Liver (tissue), 9 donors: ENCODE measurements around the gene INTS4. TPM values are rescaled to one million over a fixed set of nuclear protein-coding genes. Genes with fewer than 3 reads are reported as not detected.
A peak's percentile ranks its signal among the peaks of the same experiment; 100 is the strongest.
"Not testable (repeated sequence)": the region's sequence is repeated elsewhere in the genome, so short reads cannot be mapped to it uniquely, and the experiment has no call there.

Experiments
- DNase-seq: peaks from one replicate; pipeline ENCODE4 v3.0.0-alpha.2; 2017; ENCODE audit warnings: low spot score
- H3K27ac ChIP-seq, 2 donors: one replicate each; pipeline ENCODE4 v1.7.0; 2013; ENCODE audit warnings: inconsistent platforms in 2 of 2, low read length in 2 of 2, control low read depth in 1 of 2, low read depth in 1 of 2, mild to moderate bottlenecking in 1 of 2
- H3K27me3 ChIP-seq, 4 donors: one replicate each; pipeline versions ENCODE4 v1.6.1 to v1.7.0; 2013; ENCODE audit warnings: low read length in 3 of 4, inconsistent platforms in 1 of 4, mild to moderate bottlenecking in 1 of 4, moderate library complexity in 1 of 4; ENCODE audit not compliant: control insufficient read depth in 4 of 4, insufficient read depth in 4 of 4
- H3K36me3 ChIP-seq, 4 donors: one replicate each; pipeline versions ENCODE4 v1.6.1 to v1.7.0; 2013; ENCODE audit warnings: low read length in 3 of 4, mild to moderate bottlenecking in 3 of 4, low read depth in 1 of 4, moderate library complexity in 1 of 4; ENCODE audit not compliant: control insufficient read depth in 4 of 4, insufficient read depth in 3 of 4
- H3K4me1 ChIP-seq, 4 donors: one replicate each; pipeline versions ENCODE4 v1.6.1 to v1.7.0; 2013; ENCODE audit warnings: low read length in 3 of 4, mild to moderate bottlenecking in 3 of 4, moderate library complexity in 1 of 4; ENCODE audit not compliant: control insufficient read depth in 4 of 4, insufficient read depth in 4 of 4
- H3K4me3 ChIP-seq, 3 donors: one replicate each; pipeline versions ENCODE4 v1.6.1 to v1.7.0; 2013; ENCODE audit warnings: low read length in 3 of 3, control low read depth in 1 of 3, low read depth in 1 of 3, mild to moderate bottlenecking in 1 of 3
- H3K9ac ChIP-seq, 2 donors: one replicate each; pipeline ENCODE4 v1.7.0; 2013; ENCODE audit warnings: low read length in 2 of 2, mild to moderate bottlenecking in 2 of 2, moderate library complexity in 2 of 2, control low read depth in 1 of 2, low read depth in 1 of 2
- H3K9me3 ChIP-seq, 4 donors: one replicate each; pipeline versions ENCODE4 v1.6.1 to v1.7.0; 2013; ENCODE audit warnings: low read length in 3 of 4; ENCODE audit not compliant: control insufficient read depth in 4 of 4
- ATF3 ChIP-seq: IDR thresholded peaks from 2 replicates; pipeline ENCODE4 v1.6.1; 2016; ENCODE audit warnings: antibody characterized with exemption
- EGR1 ChIP-seq, 2 donors: IDR thresholded peaks; 2 replicates each; pipeline ENCODE4 v1.6.1; 2016 to 2018; ENCODE audit warnings: antibody characterized with exemption in 2 of 2, low read depth in 2 of 2
- FOXA1 ChIP-seq: IDR thresholded peaks from 2 replicates; pipeline ENCODE4 v1.6.1; 2016; ENCODE audit warnings: antibody characterized with exemption
- FOXA2 ChIP-seq: IDR thresholded peaks from 2 replicates; pipeline ENCODE4 v1.6.1; 2016; ENCODE audit warnings: antibody characterized with exemption
- HNF4A ChIP-seq, 2 donors: conservative IDR thresholded peaks; 2 replicates each; pipeline ENCODE4 v1.6.1; 2016; ENCODE audit warnings: antibody characterized with exemption in 2 of 2, mild to moderate bottlenecking in 2 of 2
- HNF4G ChIP-seq: IDR thresholded peaks from 2 replicates; pipeline ENCODE4 v1.6.1; 2016; ENCODE audit warnings: antibody characterized with exemption
- JUND ChIP-seq, 2 donors: IDR thresholded peaks; 2 replicates each; pipeline ENCODE4 v1.6.1; 2016; ENCODE audit warnings: antibody characterized with exemption in 2 of 2
- MAX ChIP-seq: IDR thresholded peaks from 2 replicates; pipeline ENCODE4 v1.6.1; 2016; ENCODE audit warnings: antibody characterized with exemption
- REST ChIP-seq: IDR thresholded peaks from 2 replicates; pipeline ENCODE4 v1.6.1; 2016; ENCODE audit warnings: antibody characterized with exemption, mild to moderate bottlenecking
- RXRA ChIP-seq, 2 donors: IDR thresholded peaks; 2 replicates each; pipeline ENCODE4 v1.6.1; 2017 to 2018; ENCODE audit warnings: antibody characterized with exemption in 2 of 2, mild to moderate bottlenecking in 1 of 2
- SP1 ChIP-seq: IDR thresholded peaks from 2 replicates; pipeline ENCODE4 v1.6.1; 2018; ENCODE audit warnings: antibody characterized with exemption, mild to moderate bottlenecking
- TAF1 ChIP-seq: conservative IDR thresholded peaks from 2 replicates; pipeline ENCODE4 v1.6.1; 2016; ENCODE audit warnings: antibody characterized with exemption, mild to moderate bottlenecking
- YY1 ChIP-seq: IDR thresholded peaks from 2 replicates; pipeline ENCODE4 v1.6.1; 2016; ENCODE audit warnings: antibody characterized with exemption, mild to moderate bottlenecking
- WGBS: extraction: QIAGEN DNeasy Blood & Tissue Kit; methylation state at CpG from one replicate; pipeline ENCODE4 v1.1.7; 2013; 5-methylcytosine and 5-hydroxymethylcytosine counted together
- polyA plus RNA-seq, 2 donors: library from polyadenylated mRNA; stranded (reverse) in 1 of 2; unstranded in 1 of 2; fragments of 200-250 nt in 1 of 2; fragments of >200 nt in 1 of 2; fragmentation: Nextera tagmentation in 1 of 2; extraction: Ambion mirVana in 1 of 2; gene quantifications; one replicate each; pipeline versions ENCODE4 v1.2.1 to v1.2.3, GENCODE V29; 2013 to 2015
- total RNA-seq, 2 donors: library from RNA; depleted of rRNA; stranded (reverse); fragments of >200 nt; gene quantifications; one replicate each; pipeline ENCODE4 v1.2.3, GENCODE V29; 2014
- donor health status: healthy.
- donor health status: healthy.
- donor health status: healthy.
- donor health status: healthy.
- donor health status: healthy.

The INTS4 gene
- total and polyA plus RNA-seq, 4 donors, result 7.9 to 19.1 (median 15.0) TPM

- 95% methylated on average over 3 of the region's 4 CpGs for WGBS
- not testable (repeated sequence) for H3K4me3 ChIP-seq, H3K36me3 ChIP-seq, H3K9me3 ChIP-seq, DNase-seq, H3K9ac ChIP-seq, H3K27me3 ChIP-seq, H3K4me1 ChIP-seq, H3K27ac ChIP-seq
These were observed 102.8 kb downstream of the INTS4 start for GRCh38 chr11:77891703-77892102.

- 99% methylated on average over 7 of the region's 7 CpGs for WGBS
- not testable (repeated sequence) for H3K36me3 ChIP-seq, H3K27me3 ChIP-seq, H3K9me3 ChIP-seq, H3K9ac ChIP-seq, H3K4me3 ChIP-seq, H3K27ac ChIP-seq, H3K4me1 ChIP-seq, DNase-seq
These were observed 103.2 kb downstream of the INTS4 start for GRCh38 chr11:77891256-77891655.

- TF ChIP-seq FOXA2 (peak; percentile 81), FOXA1 (peak; percentile 60)
- WGBS, result 57% methylated on average over 4 of the region's 4 CpGs
- H3K4me3 ChIP-seq, H3K27me3 ChIP-seq, H3K9me3 ChIP-seq, H3K27ac ChIP-seq, H3K9ac ChIP-seq, H3K4me1 ChIP-seq, DNase-seq, H3K36me3 ChIP-seq: not testable (repeated sequence)
These were observed 103.8 kb downstream of the INTS4 start for GRCh38 chr11:77890619-77891056.

GRCh38 chr11:77890100-77890614 lies 104.3 kb downstream of the INTS4 start:
- H3K4me3 ChIP-seq, H3K9me3 ChIP-seq, H3K27ac ChIP-seq, H3K27me3 ChIP-seq, H3K4me1 ChIP-seq, DNase-seq, H3K9ac ChIP-seq, H3K36me3 ChIP-seq: not testable (repeated sequence)

GRCh38 chr11:77889045-77889444 lies 105.4 kb downstream of the INTS4 start:
- not testable (repeated sequence) for H3K4me1 ChIP-seq, H3K27me3 ChIP-seq, DNase-seq, H3K27ac ChIP-seq, H3K4me3 ChIP-seq, H3K9ac ChIP-seq, H3K9me3 ChIP-seq
- H3K36me3 ChIP-seq, result peaks cover 0 to 14% (median 7%) of the 10 kb centered on the region in 4 donors
- 87% methylated on average over 5 of the region's 5 CpGs for WGBS

- Histone ChIP-seq H3K27ac (no peak overlapping the region), H3K9ac (no peak overlapping the region), H3K4me1 (no peaks in the 10 kb centered on the region), H3K4me3 (no peak overlapping the region), H3K27me3 (no peaks in the 10 kb centered on the region), H3K9me3 (no peaks in the 10 kb centered on the region), H3K36me3 (peaks cover 0 to 22% (median 11%) of the 10 kb centered on the region in 4 donors)
- WGBS, result 90% methylated on average over 18 of the region's 18 CpGs
- no peak for DNase-seq
- no peak for TF ChIP-seq RXRA (IDR thresholded peaks at IDR 0.05)
- no peak for TF ChIP-seq FOXA1
- no peak for TF ChIP-seq HNF4G
- TF ChIP-seq HNF4A (conservative IDR thresholded peaks at IDR 0.05), result no peak
- no peak for TF ChIP-seq TAF1
- no peak for TF ChIP-seq REST
- TF ChIP-seq YY1, result no peak
- no peak for TF ChIP-seq ATF3
- TF ChIP-seq SP1, result no peak
- TF ChIP-seq MAX, result no peak
- TF ChIP-seq FOXA2, result no peak
- no peak for TF ChIP-seq JUND (IDR thresholded peaks at IDR 0.05)
- TF ChIP-seq EGR1 (IDR thresholded peaks at IDR 0.05; ENCODE audit: low read depth in 2 of 2), result no peak
These were observed 108.1 kb downstream of the INTS4 start for GRCh38 chr11:77886401-77886800.
